ENCODE results near the gene TMEM72.

Gene TMEM72

GRCh38 chr10:44920252-44920651, 9.1 kb downstream of the TMEM72 start:
- no peak for DNase-seq (ENCODE audit: low read depth)

GRCh38 chr10:44921061-44921460, 9.9 kb downstream of the TMEM72 start:
- DNase-seq (ENCODE audit: low read depth) = no peak

GRCh38 chr10:44921506-44921905, 10.4 kb downstream of the TMEM72 start:
- DNase-seq (ENCODE audit: low read depth) = no peak

- DNase-seq (ENCODE audit: low read depth) = no peak
These were observed 10.9 kb downstream of the TMEM72 start for GRCh38 chr10:44922021-44922420.

GRCh38 chr10:44922796-44923545, 11.8 kb downstream of the TMEM72 start:
- DNase-seq (ENCODE audit: low read depth) = no peak

GRCh38 chr10:44923611-44924010, 12.5 kb downstream of the TMEM72 start:
- DNase-seq (ENCODE audit: low read depth) = no peak

- DNase-seq (ENCODE audit: low read depth) = no peak
These were observed 13.3 kb downstream of the TMEM72 start for GRCh38 chr10:44924261-44925040.

- peak; percentile 23 for DNase-seq (ENCODE audit: low read depth)
These were observed 14.1 kb downstream of the TMEM72 start for GRCh38 chr10:44925224-44925623.

- no peak for DNase-seq (ENCODE audit: low read depth)
These were observed 14.9 kb downstream of the TMEM72 start for GRCh38 chr10:44925811-44926750.

GRCh38 chr10:44926751-44927351, 15.7 kb downstream of the TMEM72 start:
- DNase-seq (ENCODE audit: low read depth) = no peak

GRCh38 chr10:44927352-44927751, 16.2 kb downstream of the TMEM72 start:
- no peak for DNase-seq (ENCODE audit: low read depth)

GRCh38 chr10:44928462-44928861, 17.3 kb downstream of the TMEM72 start:
- DNase-seq (ENCODE audit: low read depth) = no peak

- no peak for DNase-seq (ENCODE audit: low read depth)
These were observed 18.5 kb downstream of the TMEM72 start for GRCh38 chr10:44929356-44930255.

GRCh38 chr10:44930904-44931620, 19.9 kb downstream of the TMEM72 start:
- DNase-seq (ENCODE audit: low read depth) = no peak

- DNase-seq (ENCODE audit: low read depth) = no peak
These were observed 20.7 kb downstream of the TMEM72 start for GRCh38 chr10:44931621-44932516.

GRCh38 chr10:44932517-44933450, 21.6 kb downstream of the TMEM72 start:
- DNase-seq (ENCODE audit: low read depth) = peak; percentile 81

- DNase-seq (ENCODE audit: low read depth) = no peak
These were observed 22.5 kb downstream of the TMEM72 start for GRCh38 chr10:44933451-44934321.
